NCI-H1092 treated with DMSO at 0.1 percent for 48 hours (cell line): ENCODE data around the gene GNB1L.

Source experiments
- DNase-seq: peaks from one replicate; lab custom pipeline; 2025; lab: John Stamatoyannopoulos, UW

GNB1L gene

GRCh38 chr22:19748991-19749664, 105.5 kb downstream of the GNB1L start:
- no peak for DNase-seq

DNA sequence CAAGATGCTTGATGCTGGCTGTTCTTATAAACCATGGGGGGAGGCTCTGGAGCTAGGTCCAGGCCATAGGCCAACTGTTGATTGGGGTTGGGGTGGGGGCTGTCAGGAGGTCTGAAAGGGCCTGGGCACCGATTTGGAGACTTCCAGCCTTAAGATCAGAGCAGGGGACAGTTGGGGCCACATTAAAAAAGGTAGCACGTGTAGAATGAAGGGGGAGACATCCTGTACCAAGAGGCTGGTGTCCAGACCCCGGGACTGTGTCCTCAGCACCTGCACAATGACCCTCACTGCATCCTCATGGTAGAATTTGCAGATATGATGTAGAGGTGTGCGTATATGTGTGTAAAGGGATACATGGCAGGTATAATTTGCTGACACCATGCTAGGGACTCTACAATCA, 106.5 kb downstream of the GNB1L start:
- DNase-seq, result no peak

GRCh38 chr22:19747551-19747950, 107.1 kb downstream of the GNB1L start:
- no peak for DNase-seq

- DNase-seq, result no peak
These were observed 107.9 kb downstream of the GNB1L start for GRCh38 chr22:19746726-19747125.

DNA sequence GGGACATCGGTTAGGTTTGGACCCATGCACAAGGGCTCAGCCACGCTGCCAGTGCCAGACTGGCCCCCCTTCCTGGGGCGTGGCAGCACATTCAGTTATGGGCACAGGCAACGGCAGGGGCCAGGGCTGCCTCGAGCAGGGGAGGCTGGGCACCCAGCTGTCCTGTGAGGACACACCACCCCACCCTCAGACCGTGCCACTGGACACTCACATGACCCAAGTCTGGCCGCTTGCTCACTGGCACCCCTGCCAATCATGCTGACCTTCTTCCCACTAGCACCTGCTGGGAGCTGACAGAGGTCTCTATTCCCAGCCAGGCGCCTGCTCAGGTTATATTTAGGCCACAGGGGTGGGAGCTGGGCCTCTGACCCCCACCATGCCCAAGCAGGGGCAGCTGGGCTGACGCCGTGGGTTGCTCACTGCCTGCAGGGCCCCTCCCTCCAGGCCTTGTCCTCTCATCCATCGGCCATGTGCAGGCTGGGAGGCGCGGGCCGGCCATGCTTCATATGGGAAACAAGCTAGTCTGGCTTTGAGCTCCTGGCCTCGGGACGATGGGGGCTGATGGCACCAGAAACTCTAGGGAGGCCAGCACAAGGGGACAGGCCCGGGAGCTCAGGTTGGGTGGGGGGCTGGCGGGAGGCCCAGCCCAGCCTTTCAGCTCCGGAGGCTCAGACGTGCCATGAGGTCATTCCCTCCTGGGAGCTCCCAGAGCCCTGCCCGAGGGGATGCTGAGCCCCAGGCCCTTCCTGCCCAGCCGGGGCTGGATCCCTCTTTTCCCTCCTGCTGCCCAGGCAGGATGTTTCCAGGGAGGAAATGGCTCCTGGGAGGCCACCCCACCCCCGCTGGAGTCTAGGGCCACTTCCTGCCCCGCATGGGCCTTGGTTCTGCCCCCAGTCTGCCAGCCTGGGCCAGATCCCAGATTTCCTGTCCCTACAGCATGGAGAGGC, 109.2 kb downstream of the GNB1L start:
- DNase-seq, result no peak

DNA sequence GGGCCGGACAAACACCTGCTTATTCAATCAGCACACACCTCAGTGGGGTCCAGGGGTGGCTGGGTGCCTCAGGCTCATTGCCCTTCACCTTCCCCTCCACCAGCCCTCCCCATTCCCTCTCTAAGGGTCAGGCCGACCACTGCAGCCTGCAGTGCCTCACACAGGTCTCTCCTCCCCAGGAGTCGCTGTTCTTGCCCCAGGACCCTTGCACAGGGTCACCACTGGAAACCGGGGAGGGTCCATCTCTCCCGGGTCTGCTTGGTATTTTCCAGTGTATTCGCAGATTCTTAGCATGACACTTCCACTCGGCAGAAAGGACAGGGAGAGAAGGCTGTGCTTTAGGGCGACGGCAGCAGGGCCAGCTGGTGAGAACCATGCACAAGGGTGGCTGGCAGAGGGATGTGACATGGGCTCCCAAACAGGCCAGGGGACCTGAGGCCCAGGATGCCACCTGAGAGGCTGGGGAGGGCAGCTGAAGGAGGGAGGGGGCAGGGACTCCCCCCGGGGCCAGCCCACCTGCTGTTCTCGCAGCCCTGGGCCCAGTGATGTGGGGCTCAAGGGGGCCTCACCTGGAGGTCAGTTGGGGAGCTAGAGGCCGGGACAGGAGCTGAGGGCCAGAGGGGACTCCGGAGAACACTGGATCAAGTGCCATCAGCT, 110.2 kb downstream of the GNB1L start:
- no peak for DNase-seq

DNA sequence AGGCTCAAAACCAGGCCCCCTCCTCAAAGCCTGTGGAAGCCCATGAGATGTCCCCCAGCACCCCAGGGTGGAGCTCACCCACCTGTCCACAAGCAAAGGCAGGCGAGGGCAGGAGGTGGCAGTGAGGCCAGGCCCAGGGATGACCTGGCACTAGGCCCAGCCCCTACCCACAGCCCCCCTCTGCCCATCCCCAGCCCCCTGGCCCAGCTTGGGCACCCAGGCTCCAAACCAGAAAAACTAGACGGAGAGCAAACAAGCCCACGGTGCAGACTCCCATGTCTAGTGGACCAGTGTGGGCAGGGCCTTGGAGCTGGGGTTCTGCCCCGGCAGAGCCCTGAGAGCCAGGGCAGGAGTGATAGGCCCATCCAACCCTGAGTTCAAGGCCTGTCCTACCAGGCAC, 111.0 kb downstream of the GNB1L start:
- DNase-seq, result no peak

GRCh38 chr22:19743081-19743480, 111.6 kb downstream of the GNB1L start:
- no peak for DNase-seq

DNA sequence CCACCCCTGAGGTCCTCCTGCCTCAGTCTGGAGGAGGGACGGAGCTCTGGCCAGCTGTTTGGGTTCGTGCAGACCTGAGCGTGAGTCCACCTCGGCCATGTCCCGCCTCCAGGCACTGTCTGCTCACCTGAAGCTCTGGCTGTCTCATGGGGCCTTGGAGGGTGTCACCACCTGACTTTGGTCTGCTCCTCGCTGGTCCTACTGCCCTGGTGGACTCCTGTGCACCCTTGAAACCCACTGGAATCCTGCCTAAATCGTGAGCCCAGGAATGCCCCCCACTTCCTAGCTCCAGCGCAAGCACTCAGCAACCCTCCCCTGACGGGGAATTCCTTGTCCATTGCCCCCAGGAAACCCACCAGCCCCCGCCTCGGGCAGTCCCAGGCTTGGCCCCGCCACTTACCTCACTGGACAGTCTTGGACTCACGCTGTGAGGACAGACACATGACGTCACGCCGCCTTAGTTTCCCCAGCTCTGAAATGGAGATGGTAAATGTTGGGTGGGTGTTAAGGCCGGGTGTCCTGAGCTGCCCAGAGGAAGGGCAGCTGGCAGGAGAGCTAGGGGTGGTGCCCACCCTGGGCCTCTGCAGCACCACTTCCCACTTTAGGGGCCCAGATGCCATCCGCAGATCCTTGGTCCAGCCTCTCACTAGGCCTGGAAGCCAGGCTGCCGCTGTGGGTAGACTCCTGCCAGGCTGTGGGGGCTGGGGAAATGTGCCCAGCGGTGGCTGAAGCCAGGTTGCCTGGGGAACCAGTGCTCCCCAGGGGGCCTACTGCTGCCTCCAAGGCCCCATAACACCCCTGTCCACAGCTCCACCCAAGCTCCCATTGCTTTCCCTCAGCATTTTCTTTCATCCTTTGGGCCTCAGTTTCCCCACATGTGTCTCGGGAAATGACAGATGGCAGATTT, 112.3 kb downstream of the GNB1L start:
- peak; percentile 14 for DNase-seq

GRCh38 chr22:19741053-19741452, 113.6 kb downstream of the GNB1L start:
- DNase-seq, result no peak

DNA sequence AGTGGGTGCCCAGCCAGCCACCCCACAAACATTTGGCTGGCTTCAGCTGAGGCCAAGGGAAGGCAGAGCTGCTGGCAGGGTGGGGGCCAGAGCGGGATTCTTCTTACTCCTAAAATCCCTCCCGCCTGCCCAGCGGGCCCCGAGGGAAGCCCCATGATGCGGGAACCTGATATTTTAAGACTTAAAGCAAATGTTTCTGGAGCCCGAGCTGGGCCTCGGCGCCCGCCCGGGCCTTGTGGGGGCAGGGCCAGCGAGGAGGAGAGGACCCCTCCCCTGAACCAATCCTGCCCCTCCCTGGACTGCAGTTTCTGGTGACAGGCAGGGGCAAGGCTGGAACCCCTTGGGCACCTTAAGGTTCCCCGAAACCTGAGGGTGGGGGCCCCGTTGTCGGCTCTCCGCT, 114.1 kb downstream of the GNB1L start:
- DNase-seq, result no peak

DNA sequence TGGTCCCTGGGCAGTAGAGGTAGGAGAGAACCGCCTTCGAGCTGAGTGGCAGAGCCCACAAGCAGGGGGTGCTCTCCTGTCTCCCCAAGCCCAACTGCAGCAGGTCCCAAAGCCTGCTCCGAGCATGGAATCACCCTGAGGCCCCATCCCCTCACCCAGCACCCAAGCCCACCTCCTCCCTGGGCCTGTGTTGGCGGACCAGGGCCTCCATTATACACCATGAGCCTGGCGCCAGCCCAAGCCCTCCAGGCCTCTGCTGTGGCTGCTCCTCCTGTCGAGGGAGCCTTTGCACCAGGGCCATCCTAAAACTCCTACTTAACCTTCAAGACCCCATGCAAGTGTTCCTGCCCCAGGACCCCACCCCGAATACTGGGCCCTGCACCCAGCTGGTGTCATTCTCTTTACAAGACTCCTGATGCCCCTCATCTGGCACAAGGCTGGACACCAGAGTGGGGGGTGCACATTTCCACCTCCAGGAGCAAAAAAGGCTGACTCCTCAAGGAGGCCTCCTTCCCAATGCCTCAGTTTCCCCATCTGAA, 114.7 kb downstream of the GNB1L start:
- DNase-seq, result no peak

DNA sequence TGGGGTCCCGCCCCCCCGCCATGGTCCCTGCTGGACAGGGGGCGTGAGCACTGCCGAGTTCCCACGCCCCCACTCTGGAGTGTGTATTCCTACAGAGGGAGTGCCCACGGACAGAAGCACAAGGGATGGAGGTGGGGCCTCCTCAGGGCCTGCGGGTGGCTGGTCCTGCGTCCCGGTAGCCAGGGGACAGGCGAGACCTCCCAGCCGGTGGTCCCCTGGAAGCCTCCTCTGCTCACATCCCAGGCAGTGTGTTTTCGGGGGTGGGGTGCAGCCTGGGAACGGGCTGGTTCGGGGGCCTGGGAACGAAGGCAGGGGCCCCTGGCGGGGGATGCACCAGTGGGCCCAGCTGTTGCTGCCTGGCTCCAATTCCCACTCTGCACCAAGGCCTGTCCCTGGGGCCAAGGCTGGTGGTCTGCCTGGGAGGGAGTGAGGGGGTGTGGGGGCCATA, 115.2 kb downstream of the GNB1L start:
- DNase-seq, result no peak

DNA sequence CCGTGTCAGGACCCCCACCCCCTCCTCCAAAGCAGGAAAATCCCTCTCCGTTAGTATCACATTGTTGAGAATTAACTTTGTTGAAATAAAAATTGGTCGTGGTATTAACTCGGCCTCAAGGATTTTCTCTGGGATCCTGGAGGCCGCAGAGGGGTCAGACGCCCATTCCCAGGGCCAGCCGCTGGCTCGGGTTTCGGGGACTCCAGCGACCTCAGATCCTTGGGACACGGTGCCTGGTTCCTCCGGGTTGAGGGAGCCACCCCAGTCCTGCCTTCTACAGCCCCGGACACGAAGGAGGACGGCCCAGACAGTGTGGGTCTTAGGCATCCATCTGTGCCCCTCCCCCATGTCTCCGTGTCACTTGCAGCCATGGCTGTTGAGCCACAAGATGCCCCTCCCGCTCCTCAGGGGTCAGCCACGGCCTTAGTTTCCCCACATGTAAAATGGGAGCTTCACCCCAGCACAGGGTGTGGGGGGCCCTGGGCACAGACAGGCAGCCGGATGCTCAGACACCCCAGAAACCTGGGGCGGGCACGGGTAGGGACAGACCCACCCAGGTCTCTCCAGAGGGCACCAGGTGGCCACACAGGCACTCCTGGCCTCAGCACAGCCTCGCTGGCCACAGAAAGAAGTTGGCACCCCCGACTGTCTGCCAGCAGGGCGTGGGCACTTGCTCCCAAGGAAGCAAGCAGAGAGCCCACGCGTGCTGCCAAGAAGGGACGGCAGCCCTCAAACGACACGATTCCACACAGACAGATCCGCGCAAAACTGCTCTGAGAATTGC, 115.8 kb downstream of the GNB1L start:
- DNase-seq, result no peak

DNA sequence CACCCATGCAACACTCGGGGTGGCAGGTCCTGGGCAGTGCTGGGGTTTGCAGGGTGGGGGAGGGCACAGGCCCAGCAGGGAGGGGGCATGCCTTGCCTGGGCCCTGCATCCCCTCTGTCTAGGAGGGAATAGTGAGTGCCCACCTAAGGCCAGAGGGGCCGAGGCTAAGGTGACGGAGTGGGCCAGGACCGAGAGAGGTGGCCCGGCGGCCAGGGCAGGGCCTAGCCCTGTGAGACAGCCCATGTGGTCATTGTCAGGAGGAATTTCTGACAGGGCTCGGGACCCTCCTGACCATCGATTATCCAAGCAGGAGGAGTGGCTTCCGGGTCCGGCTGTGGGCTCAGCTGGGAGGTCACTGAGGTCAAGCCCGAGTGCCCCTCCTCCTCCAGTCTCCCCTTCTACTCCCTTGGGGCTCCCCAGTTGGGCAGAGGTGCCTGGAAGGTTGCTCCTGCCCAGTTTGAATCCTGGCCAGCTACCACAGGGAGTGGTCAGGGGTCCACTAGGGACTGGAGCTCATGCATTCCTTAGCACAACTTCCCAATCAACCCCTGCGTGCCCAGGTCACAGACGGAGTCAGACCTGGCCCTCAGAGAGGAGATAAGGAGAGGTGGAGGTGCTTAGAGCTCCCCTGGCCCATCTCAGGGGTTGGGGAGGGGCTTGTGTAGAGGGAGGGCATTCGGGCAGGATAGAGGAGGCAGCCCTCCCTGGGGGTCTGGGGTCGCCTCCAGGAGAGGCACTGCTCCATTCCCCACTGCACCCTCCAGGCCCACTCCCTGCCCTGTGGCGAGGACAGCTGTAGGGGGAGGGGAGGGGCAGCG, 116.6 kb downstream of the GNB1L start:
- DNase-seq, result no peak

- DNase-seq, result no peak
These were observed 118.8 kb downstream of the GNB1L start for GRCh38 chr22:19735665-19736510.

DNA sequence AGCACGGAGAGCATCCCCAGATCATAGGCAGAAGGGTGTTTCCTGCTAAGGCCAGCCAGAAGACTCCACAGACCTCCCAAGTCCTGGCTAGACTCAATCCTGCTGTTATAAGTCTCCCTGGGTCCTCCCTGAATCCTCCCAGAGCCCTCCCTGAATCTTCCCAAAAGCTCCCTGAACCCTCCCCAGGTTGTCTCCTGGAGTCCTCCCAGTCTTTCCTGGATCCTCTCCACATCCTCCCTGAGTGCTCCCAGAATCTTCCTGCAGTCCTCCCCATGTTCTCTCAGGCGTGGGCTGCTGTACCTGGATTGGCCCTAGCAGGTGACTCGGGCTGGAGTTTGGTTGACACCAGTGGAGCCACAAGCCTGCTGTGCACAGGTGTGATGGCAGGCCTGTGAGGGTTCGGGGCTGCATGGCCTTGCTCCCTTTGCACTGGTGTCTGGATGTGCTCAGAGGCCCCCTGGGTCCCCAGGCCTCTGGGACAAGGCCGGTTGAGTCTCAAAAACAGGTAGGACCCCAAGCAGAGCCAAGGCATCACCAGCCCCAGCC, 119.8 kb downstream of the GNB1L start:
- no peak for DNase-seq

GRCh38 chr22:19734163-19734562, 120.5 kb downstream of the GNB1L start:
- DNase-seq, result no peak
